ENCODE results near the gene PLIN5.

DNA sequence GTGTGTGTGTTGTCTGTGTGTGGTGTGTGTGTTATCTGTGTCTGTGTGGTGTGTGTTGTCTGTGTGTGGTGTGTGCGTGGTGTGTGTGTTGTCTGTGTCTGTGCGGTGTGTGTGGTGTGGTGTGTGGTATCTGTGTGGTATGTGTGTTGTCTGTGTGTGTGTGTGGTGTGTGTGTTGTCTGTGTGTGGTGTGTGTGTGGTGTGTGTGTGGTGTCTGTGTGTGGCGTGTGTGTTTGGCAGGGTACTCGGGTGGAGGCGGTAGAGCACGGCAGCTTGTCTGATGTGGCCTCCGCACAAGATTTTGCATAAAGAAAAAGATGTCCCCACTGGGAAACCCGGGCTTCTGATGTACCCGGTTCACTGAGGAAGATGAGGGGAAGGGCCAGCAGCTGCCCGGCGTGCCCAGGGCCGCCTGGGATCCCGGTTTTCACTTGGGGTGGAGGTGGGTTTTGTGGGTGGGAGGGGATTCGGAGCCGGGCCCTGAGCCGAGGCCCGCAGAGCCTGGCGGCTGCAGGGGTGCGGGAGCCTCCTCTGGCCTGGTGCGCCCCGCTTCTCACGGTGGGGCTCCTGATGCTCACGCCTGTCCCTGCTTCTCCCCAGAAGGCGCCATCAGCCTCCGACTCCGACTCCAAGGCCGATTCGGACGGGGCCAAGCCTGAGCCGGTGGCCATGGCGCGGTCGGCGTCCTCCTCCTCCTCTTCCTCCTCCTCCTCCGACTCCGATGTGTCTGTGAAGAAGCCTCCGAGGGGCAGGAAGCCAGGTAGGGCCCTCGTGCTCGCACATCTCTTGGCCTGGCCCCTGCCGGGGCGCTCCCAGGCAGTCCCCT lies 41.7 kb downstream of the PLIN5 start:
- no peak for TF ChIP-seq CTCF (conservative IDR thresholded peaks at IDR 0.05 in 1 of 2, IDR thresholded peaks at IDR 0.05 in 1 of 2; ENCODE audit: extremely low read depth in 1 of 2, insufficient read depth in 1 of 2, low read depth in 1 of 2, low read length in 2 of 2)
- TF ChIP-seq EZH2 (IDR thresholded peaks at IDR 0.05; ENCODE audit: borderline replicate concordance, low read length): no peak
